ACHN (cell line): ENCODE results near the gene RPL19.

Source experiments
- DNase-seq: peaks from one replicate; pipeline ENCODE4 v3.0.0-alpha.2; 2015
- in situ Hi-C: cut with HindIII; loops from 2 replicates; pipeline ENCODE4 v1.10.0; 2017; ENCODE audit warnings: low sequenced_read_pairs, low pct_ligation_motif_present, low pct_unique_long_range_greater_than_20kb

RPL19 gene

DNA sequence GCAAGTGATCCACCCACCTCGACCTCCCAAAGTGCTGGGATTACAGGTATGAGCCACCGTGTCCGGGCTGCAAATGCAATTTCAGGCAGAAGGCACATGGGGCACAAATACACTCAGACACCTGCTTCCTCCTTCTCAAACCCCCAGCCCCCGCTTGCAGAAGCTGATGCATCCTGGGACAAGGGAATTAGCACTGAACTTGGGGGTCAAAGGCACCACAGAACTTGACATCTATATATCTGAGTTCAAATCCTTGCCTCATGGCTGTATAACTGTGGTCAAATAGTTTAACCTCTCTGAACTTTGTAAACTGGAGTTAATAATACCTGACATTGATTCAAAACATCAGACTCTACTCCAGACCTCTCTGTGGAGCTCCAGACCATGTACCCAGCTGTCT is 30.0 kb upstream of the RPL19 start:
- in situ Hi-C loops = no loop called here

DNA sequence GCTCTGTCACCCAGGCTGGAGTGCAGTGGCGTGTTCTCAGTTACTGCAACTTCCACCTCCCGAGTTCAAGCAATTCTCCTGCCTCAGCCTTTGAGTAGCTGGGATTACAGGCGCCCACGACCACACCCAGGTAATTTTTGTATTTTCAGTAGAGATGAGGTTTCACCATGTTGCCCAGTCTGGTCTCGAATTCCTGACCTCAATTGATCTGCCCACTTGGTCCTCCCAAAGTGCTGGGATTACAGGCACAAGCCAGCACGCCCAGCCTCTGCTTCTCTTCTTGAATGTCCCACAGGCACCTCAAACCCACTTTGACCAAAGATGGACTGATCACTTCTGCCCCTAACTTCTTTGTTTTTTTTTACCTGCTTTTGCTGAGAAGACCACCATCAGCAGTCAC is 29.5 kb upstream of the RPL19 start:
- in situ Hi-C loops = no loop called here

More for the DNA sequence above, 30.0 kb upstream of the RPL19 start:
- no peak for DNase-seq

DNA sequence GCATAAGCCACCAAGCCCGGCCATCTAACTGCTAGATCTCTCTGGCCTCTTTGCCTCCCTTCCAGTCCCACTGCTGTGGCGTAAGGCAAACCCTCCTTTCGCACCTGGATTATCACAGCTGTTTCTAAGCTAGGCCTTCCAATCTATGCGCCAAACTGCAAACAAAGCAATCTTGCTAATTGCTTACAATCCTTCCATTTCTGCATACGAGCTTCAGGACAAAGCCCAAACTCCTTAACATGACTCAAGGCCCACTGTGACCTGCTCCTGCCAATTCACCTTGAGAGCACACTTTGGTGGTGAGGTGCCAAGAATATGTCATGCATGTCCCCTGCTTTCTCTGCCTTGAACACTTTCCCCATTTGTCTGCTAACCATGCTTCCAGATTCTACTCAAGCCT is 28.1 kb upstream of the RPL19 start:
- in situ Hi-C loops = no loop called here
- DNase-seq = no peak

More for the DNA sequence above, 29.5 kb upstream of the RPL19 start:
- no peak for DNase-seq

DNA sequence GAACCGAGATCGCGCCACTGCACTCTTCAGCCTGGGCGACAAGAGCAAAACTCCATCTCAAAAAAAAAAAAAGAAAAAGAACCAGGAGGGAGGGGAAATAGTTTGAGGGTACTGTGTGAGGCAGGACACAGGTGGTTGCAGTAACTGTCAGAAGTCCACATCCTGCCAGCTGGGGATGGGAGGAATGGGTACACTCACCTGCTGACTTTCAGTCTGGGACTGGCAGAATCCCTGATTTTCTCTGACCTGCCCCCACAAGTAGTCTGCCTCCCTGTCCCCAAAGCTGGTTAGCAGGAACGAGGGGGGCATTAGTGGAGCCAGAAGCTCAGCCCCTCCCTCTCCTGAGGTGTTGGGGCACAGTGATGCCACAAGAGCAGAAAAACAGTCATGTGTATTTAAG is 27.0 kb upstream of the RPL19 start:
- no peak for DNase-seq
- in situ Hi-C loops = no loop called here

DNA sequence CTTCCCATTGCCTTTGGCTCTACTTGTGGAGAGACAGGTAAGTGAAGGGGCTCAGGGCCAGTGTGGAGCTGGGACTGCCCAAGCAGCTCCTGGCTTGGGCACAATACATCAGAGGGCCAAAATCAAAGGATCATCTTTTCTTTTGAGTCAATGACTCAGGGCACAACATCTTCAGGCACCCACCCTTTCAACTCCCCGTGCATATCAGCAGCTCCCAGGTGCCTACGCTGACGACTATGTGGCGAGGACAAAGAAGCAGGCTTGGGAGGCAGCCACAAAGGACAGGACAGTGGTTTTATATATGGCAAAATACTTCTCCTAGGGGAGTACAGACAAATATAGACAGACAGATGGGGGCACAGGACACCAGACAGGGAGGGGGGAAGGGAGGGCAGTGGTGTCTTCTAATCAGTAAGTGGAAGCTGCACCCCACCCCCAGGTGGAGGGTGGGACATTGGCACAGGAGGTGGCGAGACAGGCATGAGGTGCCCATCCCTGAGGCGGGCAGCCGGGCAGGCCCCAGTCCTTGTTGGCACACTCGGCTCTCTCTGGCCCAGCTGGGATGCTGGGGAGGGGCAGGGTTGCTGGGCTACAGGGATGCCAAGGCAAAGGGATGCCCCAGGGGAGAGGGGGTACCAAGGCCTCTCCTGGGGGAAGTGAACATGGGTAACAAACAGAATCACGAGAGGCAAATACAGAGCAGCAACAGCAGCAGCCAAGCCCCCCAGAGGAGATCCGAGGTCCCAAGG is 26.4 kb upstream of the RPL19 start:
- in situ Hi-C loops = no loop called here
- no peak for DNase-seq

DNA sequence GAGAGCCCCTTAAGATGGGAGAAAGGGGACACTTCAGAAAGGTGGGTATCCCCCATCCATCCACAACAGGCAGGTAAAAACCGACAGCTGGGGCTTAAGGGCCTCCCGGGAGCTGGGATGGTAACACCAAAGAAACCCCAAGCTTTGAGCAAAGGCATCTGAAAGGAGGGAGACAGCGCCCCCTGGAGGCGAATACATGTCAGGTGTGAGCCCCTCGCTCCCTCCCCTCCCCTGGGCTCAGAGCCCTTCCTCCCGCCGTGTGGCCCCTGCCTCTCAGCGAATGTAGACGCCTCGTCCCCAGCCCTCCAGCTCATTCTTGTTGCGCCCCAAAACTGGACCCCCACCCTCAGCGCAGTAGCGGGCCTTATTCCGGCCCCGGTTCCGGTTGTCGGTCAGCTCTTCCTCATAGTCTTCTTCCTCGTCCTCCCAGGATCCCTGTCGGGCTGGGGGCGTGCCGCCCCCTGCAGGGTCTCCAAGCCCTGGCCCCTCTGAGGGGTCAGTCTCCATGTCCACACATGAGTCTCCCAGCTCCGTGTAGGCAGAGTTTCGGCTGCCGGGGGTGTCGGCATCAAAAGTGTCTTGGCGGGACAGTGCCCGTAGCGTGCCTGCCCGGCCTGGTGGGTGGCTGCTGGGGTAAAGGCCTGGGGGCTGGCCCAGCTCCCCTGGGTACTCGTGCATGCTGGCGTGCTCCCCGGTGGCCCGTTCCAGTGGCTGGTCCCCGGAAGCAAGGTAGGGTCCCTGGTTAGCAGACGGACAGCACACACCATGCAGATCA is 25.0 kb upstream of the RPL19 start:
- peak; percentile 61 for DNase-seq
- in situ Hi-C loops = no loop called here

DNA sequence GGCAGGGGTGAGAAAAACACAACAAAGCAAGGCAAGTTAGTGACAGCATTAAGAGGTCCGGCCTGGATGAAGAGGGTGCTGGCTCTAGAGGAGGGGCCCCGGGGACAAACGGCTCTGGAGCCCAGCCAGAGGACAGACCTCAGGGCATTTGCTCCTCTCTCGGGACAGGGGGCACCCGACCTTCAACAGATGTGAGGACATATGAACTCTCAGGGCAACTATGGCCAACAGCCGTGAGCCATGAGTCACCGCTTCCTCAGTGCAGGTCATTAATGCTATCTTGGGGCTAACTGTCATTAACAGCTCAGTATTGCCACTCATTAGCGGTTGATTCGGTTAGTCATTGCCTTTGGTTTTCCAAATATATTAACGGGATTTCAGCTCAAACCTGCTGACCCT is 24.4 kb upstream of the RPL19 start:
- DNase-seq = no peak
- in situ Hi-C loops = no loop called here

DNA sequence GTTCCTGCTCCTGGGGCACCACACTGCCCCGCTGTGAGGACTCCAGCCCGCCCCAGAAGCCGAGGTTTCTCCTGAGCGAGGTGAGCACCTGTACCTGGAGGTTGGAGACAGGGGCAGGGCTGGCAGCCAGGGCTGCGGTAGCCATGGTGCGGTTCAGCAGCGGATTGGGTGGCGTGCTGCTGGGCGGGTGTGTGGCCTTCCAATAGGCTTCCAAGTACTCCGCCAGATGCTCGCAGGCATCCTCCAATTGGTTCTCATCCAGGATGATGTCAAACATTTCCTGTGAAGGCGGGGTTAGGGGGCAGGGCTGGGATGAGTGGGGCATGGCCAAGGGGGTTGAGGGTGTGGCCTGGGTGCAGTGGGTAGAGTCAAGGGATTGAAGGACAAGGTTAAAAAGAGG is 22.8 kb upstream of the RPL19 start:
- in situ Hi-C loops = no loop called here
- DNase-seq = no peak

DNA sequence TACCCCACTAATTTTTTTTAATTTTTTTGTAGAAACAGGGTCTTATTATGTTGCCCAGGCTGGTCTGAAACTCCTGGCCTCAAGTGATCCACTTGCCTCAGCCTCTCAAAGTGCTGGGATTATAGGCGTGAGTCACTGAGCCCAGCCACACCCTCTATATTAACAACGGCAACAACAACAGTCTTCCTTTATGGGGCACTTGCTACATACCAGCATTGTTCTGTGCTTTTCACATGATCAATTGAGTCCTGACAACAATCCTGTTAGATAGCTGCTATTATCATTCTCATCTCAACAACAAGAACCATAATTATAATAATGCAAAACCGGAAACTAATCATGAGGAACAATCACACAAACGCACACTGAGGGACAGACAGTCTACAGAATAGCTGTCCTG is 21.5 kb upstream of the RPL19 start:
- in situ Hi-C loops = no loop called here
- no peak for DNase-seq

DNA sequence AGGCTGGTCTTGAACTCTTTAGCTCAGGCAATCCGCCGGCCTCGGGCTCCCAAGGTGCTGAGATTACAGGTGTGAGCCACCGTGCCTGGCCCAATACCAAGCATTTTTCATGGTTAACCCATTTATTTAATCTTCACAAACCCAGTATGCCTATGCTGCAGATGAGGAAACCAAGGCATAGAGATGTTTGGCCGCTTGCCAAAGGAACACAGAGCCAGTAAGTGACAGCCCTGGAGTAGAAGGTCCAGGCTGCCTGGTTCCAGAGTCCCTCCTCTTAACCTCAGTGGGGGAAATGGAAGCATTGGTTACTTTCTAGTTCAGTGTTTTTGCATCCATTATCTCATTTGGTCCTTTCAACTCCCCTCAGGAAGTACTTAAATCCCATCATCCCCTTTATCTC is 18.8 kb upstream of the RPL19 start:
- in situ Hi-C loops = no loop called here
- DNase-seq = no peak

DNA sequence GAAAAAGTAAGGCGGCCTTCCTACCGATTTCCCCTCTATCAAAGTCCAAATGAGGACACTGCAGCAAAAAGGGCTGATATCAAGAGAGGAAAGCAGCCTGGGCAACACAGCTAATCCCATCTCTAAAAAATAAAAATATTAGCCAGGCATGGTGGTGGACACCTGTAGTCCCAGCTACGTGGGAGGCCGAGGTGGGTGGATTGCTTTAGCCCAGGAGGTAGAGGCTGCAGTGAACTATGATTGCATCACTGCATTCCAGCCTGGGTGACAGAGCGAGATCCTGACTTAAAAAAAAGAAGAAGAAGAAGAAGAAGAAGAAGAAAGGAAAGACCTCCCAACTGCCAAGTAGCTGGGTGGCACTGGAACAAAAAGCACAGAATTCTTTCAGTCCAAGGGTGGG is 17.0 kb upstream of the RPL19 start:
- in situ Hi-C loops = no loop called here
- no peak for DNase-seq

DNA sequence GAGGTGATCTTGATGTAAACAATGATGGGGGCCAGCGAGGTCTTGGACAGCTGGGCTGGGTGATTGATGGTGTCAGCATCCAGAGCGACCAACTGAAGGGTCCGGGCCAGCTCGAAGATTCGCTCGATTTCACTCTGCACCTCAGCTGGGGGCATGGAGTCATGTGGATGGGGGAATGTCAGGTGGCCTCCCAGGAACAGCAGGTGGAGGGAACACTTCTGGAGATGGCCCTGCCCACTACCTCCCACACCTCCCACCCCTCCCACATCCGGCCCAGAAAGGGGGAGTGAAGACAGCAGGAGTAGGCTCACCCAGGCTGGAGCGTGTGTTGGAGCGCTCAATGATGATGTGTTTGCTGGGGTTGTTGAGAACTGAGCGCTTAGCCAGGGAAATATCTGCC is 16.4 kb upstream of the RPL19 start:
- in situ Hi-C loops = no loop called here
- DNase-seq = no peak

DNA sequence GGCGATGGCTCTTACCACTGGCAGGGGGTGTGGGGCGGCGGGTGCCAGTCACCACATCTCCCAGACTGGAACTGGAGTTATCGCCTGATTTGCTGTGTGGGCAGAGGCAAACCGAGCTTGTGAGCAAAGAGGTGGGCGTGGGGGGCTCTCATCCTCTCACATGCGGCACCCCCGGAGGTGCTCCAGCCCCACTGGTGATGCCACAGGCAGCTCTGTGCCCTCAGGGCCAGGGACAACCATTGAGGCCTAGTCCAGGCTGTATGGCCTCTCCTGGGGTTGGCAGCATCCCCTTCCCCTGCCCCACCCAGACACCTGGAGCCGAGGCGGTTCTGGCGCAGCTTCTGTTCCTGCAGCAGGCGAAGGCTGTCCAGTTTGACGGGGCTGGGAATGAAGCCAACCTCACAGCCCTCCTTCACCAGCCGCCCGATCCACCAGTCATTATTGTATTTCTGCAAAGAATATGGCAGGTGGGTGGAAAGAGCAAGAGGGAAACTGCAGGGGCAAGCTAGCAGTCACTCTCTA is 13.5 kb upstream of the RPL19 start:
- no peak for DNase-seq
- in situ Hi-C loops = no loop called here

DNA sequence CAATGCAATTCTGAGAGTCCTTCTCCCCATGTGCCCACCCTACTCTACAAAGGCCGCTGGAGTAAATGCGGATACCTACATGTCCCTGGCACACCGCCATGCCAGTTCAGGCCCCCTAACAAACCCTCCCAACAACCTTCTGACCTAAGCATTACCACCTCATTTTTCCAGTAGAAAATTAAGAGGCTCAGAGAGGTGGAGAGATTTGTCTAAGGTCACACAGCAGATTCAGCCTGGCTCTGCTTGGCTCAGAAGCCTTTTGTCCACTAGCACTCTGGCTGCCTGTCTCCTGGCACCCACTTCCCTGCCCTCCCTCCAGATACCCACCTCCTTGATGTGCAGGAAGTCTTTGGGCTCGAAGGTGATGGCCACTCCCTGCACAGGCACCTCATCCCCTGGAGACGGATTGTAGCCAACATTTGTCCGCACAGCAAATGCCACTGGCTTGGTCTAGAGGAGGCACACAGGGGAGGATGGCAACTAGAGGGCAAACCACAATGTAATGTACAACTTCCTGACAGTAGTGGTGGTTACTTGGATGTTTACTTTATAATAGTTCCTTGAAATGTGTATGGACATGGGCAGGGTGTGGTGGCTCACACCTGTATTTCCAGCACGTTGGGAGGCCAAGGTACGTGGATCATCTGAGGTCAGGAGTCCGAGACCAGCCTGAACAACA is 12.8 kb upstream of the RPL19 start:
- no peak for DNase-seq

DNA sequence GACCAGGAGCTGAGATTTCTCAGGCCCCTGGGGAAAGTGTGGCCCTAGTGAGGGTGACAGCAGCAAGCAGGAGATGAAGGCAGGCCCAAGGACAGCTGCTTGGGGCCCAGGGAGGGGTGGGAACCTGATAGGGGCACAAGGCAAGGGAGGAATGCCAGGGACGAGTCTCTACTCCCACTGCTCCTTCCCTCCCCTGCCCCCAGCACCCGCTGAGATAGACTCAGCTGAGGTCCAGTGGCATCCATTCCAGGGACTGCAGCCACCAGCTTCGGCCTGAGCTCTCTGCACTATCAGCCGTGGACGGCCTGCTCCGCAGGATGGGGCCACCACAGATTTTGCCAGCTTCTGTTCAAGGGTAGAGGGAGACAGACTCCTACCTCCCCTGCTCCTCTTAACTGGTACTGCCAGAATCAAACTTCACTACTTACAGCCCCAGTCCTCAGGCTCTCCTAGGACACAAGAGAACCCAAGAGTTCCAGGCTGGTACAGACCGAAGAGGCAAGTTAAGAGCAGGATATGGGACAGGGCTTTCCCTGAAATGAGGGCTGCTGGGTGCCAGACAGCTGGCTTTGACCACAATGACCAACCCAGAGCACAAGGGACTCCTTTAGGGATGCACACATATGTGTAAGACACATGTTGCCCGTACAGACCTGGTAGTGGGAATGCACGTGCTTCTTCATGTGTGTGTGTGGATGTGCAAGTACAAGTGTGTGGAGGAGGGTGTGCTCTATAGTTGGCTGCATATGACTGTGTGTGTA is 8.2 kb upstream of the RPL19 start:
- in situ Hi-C loops = no loop called here
- DNase-seq = no peak

More for the DNA sequence above, 12.8 kb upstream of the RPL19 start:
- in situ Hi-C loops = no loop called here

DNA sequence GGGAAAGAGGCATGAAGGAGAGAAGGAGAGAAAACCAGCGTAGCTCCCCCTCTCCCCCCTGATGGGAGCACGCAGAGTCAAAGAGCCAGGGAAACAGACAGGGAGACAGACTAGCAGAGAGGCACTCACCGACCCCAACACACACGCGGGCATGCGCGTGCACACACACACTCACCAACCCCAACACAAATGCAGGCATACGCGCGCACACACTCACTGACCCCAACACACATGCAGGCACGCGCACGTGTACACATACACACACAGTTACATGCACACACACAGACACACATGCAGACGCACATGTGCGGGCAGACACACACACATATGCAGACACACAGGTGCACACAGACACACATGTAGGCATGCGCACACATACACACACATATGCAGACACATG is 7.2 kb upstream of the RPL19 start:
- DNase-seq = no peak
- in situ Hi-C loops = no loop called here

DNA sequence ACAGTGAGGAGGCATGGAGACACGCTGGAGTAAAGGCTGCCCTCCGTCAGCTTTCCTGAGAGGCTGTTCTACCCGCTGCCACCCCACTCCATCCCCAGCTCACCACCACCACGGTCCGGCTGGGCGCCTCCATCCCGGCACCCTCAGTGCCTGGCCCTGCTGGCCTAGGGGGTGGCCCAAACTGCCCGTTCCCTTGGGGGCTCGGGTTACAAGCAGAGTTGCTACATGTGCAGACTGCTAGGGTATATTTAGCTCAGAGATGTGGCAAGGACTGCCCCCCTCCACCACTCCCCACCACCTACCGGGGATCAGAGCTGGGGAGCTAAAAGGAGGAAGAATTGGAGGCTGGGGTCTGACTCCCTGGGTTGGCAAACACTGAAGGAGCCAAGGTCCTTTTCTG is 6.7 kb upstream of the RPL19 start:
- no peak for DNase-seq
- in situ Hi-C loops = no loop called here

DNA sequence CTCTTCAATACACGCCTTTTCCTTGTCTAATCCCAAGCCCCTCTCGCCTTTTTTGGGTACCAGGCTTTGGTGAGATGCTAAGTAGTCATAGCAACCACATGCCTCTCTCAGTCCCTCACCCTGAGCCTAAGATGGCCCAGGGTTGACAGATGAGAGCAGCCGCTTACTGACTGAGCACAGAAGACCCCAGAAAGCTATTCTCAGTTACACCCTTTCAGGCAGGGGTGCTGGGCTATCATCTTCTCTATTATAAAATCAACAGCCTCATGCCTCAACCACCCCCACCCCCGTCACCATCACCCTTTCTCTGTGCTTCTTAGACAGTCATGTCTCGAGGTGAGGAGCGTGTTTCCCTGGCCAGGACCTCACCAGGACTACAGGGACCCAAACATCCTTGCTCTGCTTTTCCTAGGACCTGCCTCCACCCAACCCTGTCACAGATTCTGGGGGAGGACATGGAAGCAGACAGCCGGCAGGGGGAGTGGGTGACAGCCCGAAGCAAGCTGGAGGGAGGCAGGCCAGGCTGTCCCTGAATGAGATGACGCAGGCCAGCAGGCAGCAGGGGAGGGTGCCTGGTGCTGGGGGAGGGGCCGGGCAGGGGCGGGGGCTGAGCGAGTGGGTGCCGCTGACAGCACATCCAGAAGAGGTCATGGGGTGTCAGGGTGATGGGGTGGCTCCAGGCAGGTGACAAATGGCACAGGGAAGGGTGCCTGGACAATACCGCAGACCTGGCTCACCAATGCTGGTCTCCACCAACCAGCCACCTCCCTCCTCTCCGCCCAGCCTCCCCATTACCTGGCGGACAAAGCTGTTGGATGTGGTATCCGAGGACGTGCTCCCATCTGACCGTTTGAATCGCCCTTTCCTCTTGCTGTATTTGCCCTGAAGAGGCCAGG is 5.7 kb upstream of the RPL19 start:
- no peak for DNase-seq
- in situ Hi-C loops = no loop called here
